H9 (cell line): ENCODE measurements around the gene BACE2. TPM values are rescaled to one million over a fixed set of nuclear protein-coding genes. Genes with fewer than 3 reads are reported as not detected.

Experiments used
- DNase-seq: peaks from one replicate; pipeline ENCODE4 v3.0.0-alpha.2; 2017
- H2AFZ ChIP-seq: one replicate; pipeline ENCODE4 v1.6.1; 2013; ENCODE audit warnings: mild to moderate bottlenecking, low read length, control low read depth, moderate library complexity
- H2AK5ac ChIP-seq: 2 replicates; pipeline ENCODE4 v1.6.1; 2013; ENCODE audit warnings: low read length, control low read depth, mixed read lengths; ENCODE audit not compliant: insufficient read length
- H2BK120ac ChIP-seq: one replicate; pipeline ENCODE4 v1.6.1; 2013; ENCODE audit warnings: low read depth, mild to moderate bottlenecking, low read length, control low read depth, inconsistent platforms; ENCODE audit not compliant: poor library complexity, severe bottlenecking
- H2BK12ac ChIP-seq: 2 replicates; pipeline ENCODE4 v1.6.1; 2013; ENCODE audit warnings: low read length, control low read depth, mixed read lengths, low read depth; ENCODE audit not compliant: insufficient read length
- H2BK15ac ChIP-seq: 2 replicates; pipeline ENCODE4 v1.6.1; 2013; ENCODE audit warnings: low read depth, low read length, control low read depth
- H2BK20ac ChIP-seq: one replicate; pipeline ENCODE4 v1.6.1; 2013; ENCODE audit warnings: low read depth, mild to moderate bottlenecking, low read length, control low read depth, inconsistent platforms; ENCODE audit not compliant: poor library complexity, severe bottlenecking
- H2BK5ac ChIP-seq: 2 replicates; pipeline ENCODE4 v1.6.1; 2013; ENCODE audit warnings: low read length, control low read depth, mixed read lengths; ENCODE audit not compliant: insufficient read length
- H3K14ac ChIP-seq: 2 replicates; pipeline ENCODE4 v1.6.1; 2013; ENCODE audit warnings: low read length, control low read depth; ENCODE audit not compliant: insufficient read depth
- H3K18ac ChIP-seq: 2 replicates; pipeline ENCODE4 v1.6.1; 2013; ENCODE audit warnings: low read depth, mild to moderate bottlenecking, mixed read lengths, low read length, control low read depth; ENCODE audit not compliant: insufficient read length
- H3K23ac ChIP-seq: 2 replicates; pipeline ENCODE4 v1.6.1; 2013; ENCODE audit warnings: low read length, control low read depth, mixed read lengths, low read depth; ENCODE audit not compliant: insufficient read length
- H3K23me2 ChIP-seq: 2 replicates; pipeline ENCODE4 v1.6.1; 2013; ENCODE audit warnings: low read depth, mild to moderate bottlenecking, mixed read lengths, low read length, control low read depth; ENCODE audit not compliant: insufficient read length, poor library complexity, severe bottlenecking
- H3K27ac ChIP-seq: 2 replicates; pipeline ENCODE4 v1.5.1; 2013; ENCODE audit warnings: low read length, control low read depth, mixed read lengths, low read depth; ENCODE audit not compliant: insufficient read length
- H3K27me3 ChIP-seq: 2 replicates; pipeline ENCODE4 v1.6.1; 2013; ENCODE audit warnings: low read length, control low read depth, inconsistent platforms; ENCODE audit not compliant: insufficient read depth
- H3K4ac ChIP-seq: 2 replicates; pipeline ENCODE4 v1.6.1; 2013; ENCODE audit warnings: low read depth, mild to moderate bottlenecking, control low read depth, inconsistent platforms, low read length, moderate library complexity
- H3K4me1 ChIP-seq: 2 replicates; pipeline ENCODE4 v1.6.1; 2013; ENCODE audit warnings: low read length, control low read depth, inconsistent platforms; ENCODE audit not compliant: insufficient read depth
- H3K4me2 ChIP-seq: 2 replicates; pipeline ENCODE4 v1.6.1; 2013; ENCODE audit warnings: low read length, control low read depth, mixed read lengths; ENCODE audit not compliant: insufficient read length, insufficient read depth
- H3K56ac ChIP-seq: 2 replicates; pipeline ENCODE4 v1.6.1; 2013; ENCODE audit warnings: low read depth, mild to moderate bottlenecking, mixed read lengths, low read length, control low read depth; ENCODE audit not compliant: insufficient read length
- H3K79me1 ChIP-seq: 2 replicates; pipeline ENCODE4 v1.6.1; 2013; ENCODE audit warnings: low read depth, mild to moderate bottlenecking, moderate library complexity, low read length, control low read depth, inconsistent platforms; ENCODE audit not compliant: insufficient read depth, poor library complexity, severe bottlenecking
- H3K79me2 ChIP-seq: 2 replicates; pipeline ENCODE4 v1.6.1; 2013; ENCODE audit warnings: low read length, control low read depth, inconsistent platforms; ENCODE audit not compliant: insufficient read depth
- H3K9ac ChIP-seq: 2 replicates; pipeline ENCODE4 v1.6.1; 2013; ENCODE audit warnings: low read length, control low read depth, mixed read lengths; ENCODE audit not compliant: insufficient read length; ENCODE audit errors: extremely low read depth
- H3K9me3 ChIP-seq: one replicate; pipeline ENCODE4 v1.6.1; 2013; ENCODE audit warnings: low read depth, low read length, inconsistent platforms; ENCODE audit not compliant: control insufficient read depth
- H3T11ph ChIP-seq: one replicate; pipeline ENCODE4 v1.6.1; 2013; ENCODE audit warnings: mild to moderate bottlenecking, low read length, control low read depth, inconsistent platforms
- H4K20me1 ChIP-seq: one replicate; pipeline ENCODE4 v1.6.1; 2013; ENCODE audit not compliant: control insufficient read depth, insufficient read length, insufficient read depth
- H4K5ac ChIP-seq: 2 replicates; pipeline ENCODE4 v1.6.1; 2013; ENCODE audit warnings: low read depth, mild to moderate bottlenecking, mixed read lengths, low read length, control low read depth; ENCODE audit not compliant: insufficient read length
- H4K8ac ChIP-seq: replicated peaks from 2 replicates; pipeline ENCODE4 v1.6.1; 2013; ENCODE audit warnings: low read length, control low read depth, mixed read lengths, low read depth; ENCODE audit not compliant: insufficient read length
- H4K91ac ChIP-seq: 2 replicates; pipeline ENCODE4 v1.6.1; 2013; ENCODE audit warnings: low read depth, mild to moderate bottlenecking, moderate library complexity, mixed read lengths, low read length, control low read depth; ENCODE audit not compliant: insufficient read length
- H3K27ac Mint-ChIP-seq, 3 experiments: 2 replicates in 2 of 3; 3 replicates in 1 of 3; pipeline ENCODE4 v1.8.0; 2020 to 2021; ENCODE audit warnings: mixed read lengths in 3 of 3, mild to moderate bottlenecking in 1 of 3, moderate library complexity in 1 of 3
- H3K27me3 Mint-ChIP-seq: 2 replicates; pipeline ENCODE4 v1.8.0; 2021; ENCODE audit warnings: low read depth, mild to moderate bottlenecking, moderate library complexity, mixed read lengths
- H3K36me3 Mint-ChIP-seq, 3 experiments: 2 replicates in 2 of 3; 3 replicates in 1 of 3; pipeline ENCODE4 v1.8.0; 2020 to 2021; ENCODE audit warnings: low read depth in 3 of 3, mixed read lengths in 3 of 3; ENCODE audit not compliant: insufficient read depth in 1 of 3
- H3K4me1 Mint-ChIP-seq, 2 experiments: 2 replicates each; pipeline ENCODE4 v1.8.0; 2020; ENCODE audit warnings: mixed read lengths in 2 of 2
- H3K4me3 Mint-ChIP-seq, 2 experiments: 2 replicates in 1 of 2; 3 replicates in 1 of 2; pipeline ENCODE4 v1.8.0; 2020 to 2021; ENCODE audit warnings: mild to moderate bottlenecking in 2 of 2, mixed read lengths in 2 of 2, moderate library complexity in 1 of 2
- H3K9me3 Mint-ChIP-seq, 2 experiments: 2 replicates in 1 of 2; 3 replicates in 1 of 2; pipeline ENCODE4 v1.8.0; 2020; ENCODE audit warnings: mild to moderate bottlenecking in 2 of 2, mixed read lengths in 2 of 2, moderate library complexity in 1 of 2
- WGBS: extraction: QIAGEN DNeasy Blood & Tissue Kit; methylation state at CpG from one replicate; pipeline ENCODE4 v1.1.7; 2013; ENCODE audit warnings: missing lambda C conversion rate, low lambda C conversion rate, mixed read lengths; ENCODE audit not compliant: insufficient read length; ENCODE audit errors: extremely low coverage; 5-methylcytosine and 5-hydroxymethylcytosine counted together
- total RNA-seq: library from RNA; stranded (reverse); gene quantifications from 2 replicates; pipeline ENCODE4 v1.2.1, GENCODE V29; 2021
- TF ChIP-seq, protein P1 (sequence below): fragments of 200-600 bp; sonication (generic); conservative IDR thresholded peaks from 3 replicates; pipeline ENCODE4 v1.8.0; 2021; ENCODE audit warnings: antibody characterized with exemption, mild to moderate bottlenecking

BACE2 gene
- total RNA-seq, 1 experiment from 2014 or later, result 8.0 TPM

DNA sequence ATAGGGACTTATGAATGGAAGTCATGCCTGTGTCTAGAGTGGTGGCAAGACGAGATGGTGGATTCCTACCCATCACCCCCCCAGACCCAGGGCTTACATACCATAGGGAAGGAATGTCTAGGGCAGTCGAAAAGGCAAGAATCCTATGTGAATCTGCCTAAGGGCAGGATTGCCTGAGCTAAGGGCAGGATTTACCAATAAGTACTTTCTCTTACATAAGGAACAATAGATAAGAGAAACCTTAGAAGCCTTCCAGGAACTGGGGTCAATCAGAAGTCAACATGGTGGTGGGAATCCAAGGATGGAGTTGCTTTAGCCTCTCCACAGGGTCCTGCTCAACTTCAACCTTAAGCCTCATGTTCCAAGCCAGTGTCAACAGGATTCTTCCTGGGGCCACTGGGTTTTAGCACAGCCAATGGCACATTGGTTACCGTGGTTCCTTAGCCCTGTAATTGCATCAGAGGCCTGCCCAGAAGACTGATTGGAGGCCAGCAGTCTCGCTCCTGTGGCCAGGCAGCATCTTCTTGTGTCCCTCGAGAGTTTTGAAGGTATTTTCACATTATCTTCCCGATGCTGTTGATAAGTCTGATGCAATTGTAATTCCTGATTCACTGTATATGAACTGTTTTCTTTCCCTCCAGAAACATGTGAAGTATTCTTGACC lies 20.7 kb downstream of the BACE2 start:
- Histone ChIP-seq H4K5ac (no peak overlapping the region), H2AK5ac (no peak overlapping the region), H2BK15ac (no peak overlapping the region), H4K8ac (no peak overlapping the region), H2BK20ac (no peak overlapping the region), H3K79me1 (no peaks in the 10 kb centered on the region), H2BK12ac (no peak overlapping the region), H3K27ac (no peak overlapping the region), H3T11ph (no peak overlapping the region), H3K56ac (no peak overlapping the region), H2BK5ac (no peak overlapping the region), H4K91ac (no peak overlapping the region), H3K4me1 (no peaks in the 10 kb centered on the region), H3K79me2 (no peaks in the 10 kb centered on the region), H3K4ac (no peak overlapping the region), H2AFZ (no peak overlapping the region), H4K20me1 (no peaks in the 10 kb centered on the region), H3K9ac (no peak overlapping the region), H3K18ac (no peak overlapping the region), H3K23me2 (no peaks in the 10 kb centered on the region), H2BK120ac (no peak overlapping the region), H3K9me3 (no peaks in the 10 kb centered on the region), H3K14ac (no peak overlapping the region), H3K23ac (no peak overlapping the region), H3K4me2 (no peak overlapping the region), H3K27me3 (no peaks in the 10 kb centered on the region)
- Mint-ChIP-seq H3K4me3 (no peak overlapping the region), H3K27ac (no peak overlapping the region), H3K4me1 (peaks cover 6 to 11% of the 10 kb centered on the region in 2 experiments), H3K36me3 (peaks cover 3 to 7% (median 4%) of the 10 kb centered on the region in 3 experiments; a peak in 3 of 7 replicates), H3K27me3 (no peaks in the 10 kb centered on the region), H3K9me3 (peaks cover 6 to 7% of the 10 kb centered on the region in 2 experiments; a peak in 4 of 5 replicates)
- TF ChIP-seq, protein P1, sequence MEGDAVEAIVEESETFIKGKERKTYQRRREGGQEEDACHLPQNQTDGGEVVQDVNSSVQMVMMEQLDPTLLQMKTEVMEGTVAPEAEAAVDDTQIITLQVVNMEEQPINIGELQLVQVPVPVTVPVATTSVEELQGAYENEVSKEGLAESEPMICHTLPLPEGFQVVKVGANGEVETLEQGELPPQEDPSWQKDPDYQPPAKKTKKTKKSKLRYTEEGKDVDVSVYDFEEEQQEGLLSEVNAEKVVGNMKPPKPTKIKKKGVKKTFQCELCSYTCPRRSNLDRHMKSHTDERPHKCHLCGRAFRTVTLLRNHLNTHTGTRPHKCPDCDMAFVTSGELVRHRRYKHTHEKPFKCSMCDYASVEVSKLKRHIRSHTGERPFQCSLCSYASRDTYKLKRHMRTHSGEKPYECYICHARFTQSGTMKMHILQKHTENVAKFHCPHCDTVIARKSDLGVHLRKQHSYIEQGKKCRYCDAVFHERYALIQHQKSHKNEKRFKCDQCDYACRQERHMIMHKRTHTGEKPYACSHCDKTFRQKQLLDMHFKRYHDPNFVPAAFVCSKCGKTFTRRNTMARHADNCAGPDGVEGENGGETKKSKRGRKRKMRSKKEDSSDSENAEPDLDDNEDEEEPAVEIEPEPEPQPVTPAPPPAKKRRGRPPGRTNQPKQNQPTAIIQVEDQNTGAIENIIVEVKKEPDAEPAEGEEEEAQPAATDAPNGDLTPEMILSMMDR, result no peak
- WGBS, result no CpG with 5 or more reads among the region's 6 CpGs
- no peak for DNase-seq
